Kidney (tissue), 19 donors: ENCODE measurements around the gene NPIPA2. TPM values are rescaled to one million over a fixed set of nuclear protein-coding genes. Genes with fewer than 3 reads are reported as not detected.
"Not testable (repeated sequence)": the region's sequence is repeated elsewhere in the genome, so short reads cannot be mapped to it uniquely, and the experiment has no call there.

Experiments
- DNase-seq, 5 donors: peaks; one replicate each; pipeline ENCODE4 v3.0.0-alpha.2; 2013 to 2020
- FAIRE-seq: peaks from 2 replicates; lab custom pipeline; 2012; peaks lifted over from hg19 to GRCh38; lab: Jason Lieb, UNC
- H3K27ac ChIP-seq, 2 donors: one replicate each; pipeline ENCODE4 v1.7.0; 2013; ENCODE audit warnings: low read depth in 2 of 2, low read length in 2 of 2, inconsistent platforms in 1 of 2
- H3K27me3 ChIP-seq: one replicate; pipeline ENCODE4 v1.7.1; 2013; ENCODE audit warnings: low read length, inconsistent platforms; ENCODE audit not compliant: control insufficient read depth, insufficient read depth
- H3K36me3 ChIP-seq, 3 donors: one replicate each; pipeline versions ENCODE4 v1.7.0 to v1.7.1; 2013; ENCODE audit warnings: low read length in 3 of 3, control low read depth in 1 of 3, inconsistent platforms in 1 of 3; ENCODE audit not compliant: insufficient read depth in 3 of 3, control insufficient read depth in 2 of 3
- H3K4me1 ChIP-seq, 3 donors: one replicate each; pipeline versions ENCODE4 v1.7.0 to v1.7.1; 2013; ENCODE audit warnings: low read length in 3 of 3, inconsistent platforms in 1 of 3, low read depth in 1 of 3; ENCODE audit not compliant: control insufficient read depth in 2 of 3, insufficient read depth in 2 of 3
- H3K4me3 ChIP-seq, 3 donors: one replicate each; pipeline versions ENCODE4 v1.7.0 to v1.8.1; 2013; ENCODE audit warnings: low read length in 3 of 3, control low read depth in 1 of 3, inconsistent platforms in 1 of 3
- H3K9ac ChIP-seq, 3 donors: one replicate each; pipeline versions ENCODE4 v1.7.0 to v1.7.1; 2013; ENCODE audit warnings: low read length in 3 of 3, control low read depth in 1 of 3, inconsistent platforms in 1 of 3
- H3K9me3 ChIP-seq, 3 donors: one replicate each; pipeline versions ENCODE4 v1.7.0 to v1.7.1; 2013; ENCODE audit warnings: low read length in 3 of 3, control low read depth in 1 of 3, inconsistent platforms in 1 of 3; ENCODE audit not compliant: control insufficient read depth in 2 of 3, insufficient read depth in 1 of 3
- intact Hi-C: fragments of 100-400 bp; cut with DNase I; formaldehyde crosslinking; loops from one replicate; pipeline ENCODE4 v1.11.1; 2022
- long read RNA-seq, 10 donors: library from polyadenylated mRNA in 1 of 10; unstranded in 1 of 10; transcript quantifications; one replicate each; pipeline ENCODE4 v2.0.0 and lab custom pipeline, GENCODE V29; 2021 to 2026
- polyA plus RNA-seq: library from polyadenylated mRNA; stranded (reverse); fragments of 350-450 nt; fragmentation: Illumina TruSeq; extraction: RNeasy Lipid Tissue Mini Kit (QIAGEN cat#74804); gene quantifications from one replicate; pipeline ENCODE4 v1.2.3, GENCODE V29; 2014; ENCODE audit warnings: low read depth, low replicate concordance; ENCODE audit not compliant: insufficient read depth
- total RNA-seq: library from RNA; stranded (reverse); fragmentation: NEBNext Ultra II Directional; extraction: Animal tissue kit (Norgen Biotek cat#: 25700); gene quantifications from one replicate; pipeline ENCODE4 v1.2.1, GENCODE V29; 2021
- donor health status: control.
- donor health status: control.
- donor health status: DM: yes; HTN: yes; CAD: no.
- donor health status: Normal renal cell carcinoma (clear cell type).

NPIPA2 gene
- total RNA-seq (3.7 TPM), polyA plus RNA-seq (not detected)
- long read RNA-seq, donor 1 = 0 reads
- long read RNA-seq, donor 2 = 0 reads
- long read RNA-seq, donor 3 = 0 reads
- long read RNA-seq, donor 4 = 0 reads
- long read RNA-seq, donor 5 = 0 reads
- long read RNA-seq, donor 6 = 0 reads
- long read RNA-seq, donor 7 = 0 reads
- long read RNA-seq, donor 8 = 0 reads
- long read RNA-seq, donor 9 = 0 reads
- long read RNA-seq, donor 10 = 0 reads

- DNase-seq, H3K9ac ChIP-seq, H3K36me3 ChIP-seq, H3K4me1 ChIP-seq, intact Hi-C loops, H3K9me3 ChIP-seq, H3K27me3 ChIP-seq, H3K27ac ChIP-seq, H3K4me3 ChIP-seq, FAIRE-seq: not testable (repeated sequence)
These were observed at the start of gene NPIPA2 for GRCh38 chr16:14742273-14743128. TSS of gene NPIPA2 (plus strand) at chr16:14742533. CDS start at chr16:14748066, 5,533 bp downstream.

GRCh38 chr16:14694129-14694528 lies 48.2 kb upstream of the NPIPA2 start, which contains the start of gene PLA2G10:
TSS of gene PLA2G10 (minus strand) at chr16:14694308. CDS start at chr16:14694229, 79 bp downstream.
- H3K9me3 ChIP-seq, H3K4me1 ChIP-seq, H3K9ac ChIP-seq, H3K36me3 ChIP-seq, H3K27ac ChIP-seq, DNase-seq, H3K4me3 ChIP-seq, FAIRE-seq, intact Hi-C loops, H3K27me3 ChIP-seq: not testable (repeated sequence)

- intact Hi-C loops, H3K9me3 ChIP-seq, H3K36me3 ChIP-seq, H3K4me1 ChIP-seq, H3K27ac ChIP-seq, DNase-seq, FAIRE-seq, H3K9ac ChIP-seq, H3K4me3 ChIP-seq, H3K27me3 ChIP-seq: not testable (repeated sequence)
These were observed 40.5 kb upstream of the NPIPA2 start for GRCh38 chr16:14701859-14702258.

GRCh38 chr16:14702672-14703071 lies 39.7 kb upstream of the NPIPA2 start:
- H3K36me3 ChIP-seq, DNase-seq, H3K27me3 ChIP-seq, H3K27ac ChIP-seq, H3K9me3 ChIP-seq, intact Hi-C loops, H3K4me3 ChIP-seq, FAIRE-seq, H3K4me1 ChIP-seq, H3K9ac ChIP-seq: not testable (repeated sequence)

- H3K9me3 ChIP-seq, H3K27me3 ChIP-seq, H3K4me1 ChIP-seq, intact Hi-C loops, H3K9ac ChIP-seq, H3K27ac ChIP-seq, H3K4me3 ChIP-seq, H3K36me3 ChIP-seq, DNase-seq, FAIRE-seq: not testable (repeated sequence)
These were observed 38.9 kb upstream of the NPIPA2 start, which contains the start of gene NPIPA3 for GRCh38 chr16:14703156-14704011. TSS of gene NPIPA3 (plus strand) at chr16:14703411. CDS start at chr16:14708944, 5,533 bp downstream.

- DNase-seq, H3K4me1 ChIP-seq, FAIRE-seq, H3K4me3 ChIP-seq, intact Hi-C loops, H3K9ac ChIP-seq, H3K27me3 ChIP-seq, H3K27ac ChIP-seq, H3K36me3 ChIP-seq, H3K9me3 ChIP-seq: not testable (repeated sequence)
These were observed 9.1 kb upstream of the NPIPA2 start for GRCh38 chr16:14733233-14733632.

GRCh38 chr16:14740832-14741385 lies 1.4 kb upstream of the NPIPA2 start:
- H3K27me3 ChIP-seq, H3K27ac ChIP-seq, DNase-seq, H3K4me1 ChIP-seq, H3K9me3 ChIP-seq, H3K4me3 ChIP-seq, intact Hi-C loops, H3K36me3 ChIP-seq, H3K9ac ChIP-seq, FAIRE-seq: not testable (repeated sequence)
